Adrenal gland (tissue), 12 donors: Measurements from ENCODE around the gene HHAT. TPM values are rescaled to one million over a fixed set of nuclear protein-coding genes. Genes with fewer than 3 reads are reported as not detected.

ENCODE experiments used
- DNase-seq, 7 donors: peaks; one replicate each; pipeline ENCODE4 v3.0.0-alpha.2; 2019 to 2020
- H3K27ac ChIP-seq, 5 donors: fragments of 200-600 bp; sonication (generic) in 4 of 5; 1 replicate in 3 of 5; 2 replicates in 2 of 5; pipeline versions ENCODE4 v1.5.1 to v1.8.0; 2016 to 2020; ENCODE audit warnings: mild to moderate bottlenecking in 1 of 5
- H3K27me3 ChIP-seq: fragments of 200-600 bp; 2 replicates; pipeline ENCODE4 v1.8.0; 2021
- H3K36me3 ChIP-seq, 2 donors: fragments of 200-600 bp; replicated peaks in 1 of 2; 1 replicate in 1 of 2; 2 replicates in 1 of 2; pipeline versions ENCODE4 v1.5.1 to v1.8.0; 2018 to 2022
- H3K4me1 ChIP-seq, 2 donors: fragments of 200-600 bp; replicated peaks in 1 of 2; 1 replicate in 1 of 2; 2 replicates in 1 of 2; pipeline versions ENCODE4 v1.5.1 to v1.8.0; 2018 to 2021
- H3K4me3 ChIP-seq, 4 donors: fragments of 200-600 bp; sonication (generic) in 3 of 4; one replicate each; pipeline ENCODE4 v1.5.1; 2016 to 2018
- H3K9me3 ChIP-seq, 3 donors: fragments of 200-600 bp; sonication (generic) in 1 of 3; replicated peaks in 1 of 3; 1 replicate in 2 of 3; 2 replicates in 1 of 3; pipeline versions ENCODE4 v1.5.1 to v1.8.0; 2016 to 2021
- CTCF ChIP-seq, 6 experiments: fragments of 450-650 bp in 4 of 6; fragments of 200-600 bp in 2 of 6; sonication (generic) in 1 of 6; IDR thresholded peaks; 1 replicate in 5 of 6; 2 replicates in 1 of 6; pipeline versions ENCODE4 v1.5.1 to v1.8.0; 2016 to 2021; ENCODE audit warnings: antibody characterized with exemption in 6 of 6, mild to moderate bottlenecking in 2 of 6, moderate library complexity in 1 of 6
- POLR2A ChIP-seq, 2 donors: fragments of 450-650 bp; IDR thresholded peaks; one replicate each; pipeline ENCODE4 v1.6.1; 2017; ENCODE audit warnings: antibody characterized with exemption in 2 of 2, mild to moderate bottlenecking in 2 of 2, moderate library complexity in 1 of 2
- WGBS, 4 donors: extraction: QIAGEN DNeasy Blood & Tissue Kit in 2 of 4; methylation state at CpG; one replicate each; pipeline versions ENCODE4 v1.1.5 to v1.1.7; 2013 to 2017; 5-methylcytosine and 5-hydroxymethylcytosine counted together
- intact Hi-C, 2 donors: fragments of 100-400 bp; cut with DNase I; formaldehyde crosslinking; loops; one replicate each; pipeline versions ENCODE4 v1.14.1 to v1.15.0; 2022 to 2023
- polyA plus RNA-seq, 3 donors: library from polyadenylated mRNA; stranded (reverse); fragments of 200-250 nt in 2 of 3; fragments of 350-450 nt in 1 of 3; fragmentation: Illumina TruSeq in 1 of 3; extraction: RNeasy Lipid Tissue Mini Kit (QIAGEN cat#74804) in 1 of 3; gene quantifications; one replicate each; pipeline ENCODE4 v1.2.3, GENCODE V29; 2013 to 2014
- total RNA-seq, 9 donors: library from RNA; depleted of rRNA in 4 of 9; stranded (reverse); fragments of >200 nt in 4 of 9; fragments of 120-200 nt in 1 of 9; fragmentation: NEBNext Ultra II Directional in 1 of 9; extraction: Animal tissue kit (Norgen Biotek cat#: 25700) in 1 of 9; gene quantifications; one replicate each; pipeline versions ENCODE4 v1.1.0 to v1.2.4, GENCODE V29; 2013 to 2023
- donor health status: healthy with polysubstance abuse.
- donor health status: Bipolar disorder and iron deficiency.
- donor health status: DM: yes; HTN: yes; CAD: no.
- donor health status: DM: no; HTN: no; CAD: no.
- donor health status: DM: no; HTN: no; CAD: no.
- donor health status: DM: yes; HTN: yes; CAD: no.

Gene HHAT
- total and polyA plus RNA-seq, 12 donors: 3.1 to 26.7 (median 12.3) TPM

- Histone ChIP-seq H3K4me1 (peaks cover 6 to 10% of the 10 kb centered on the region in 2 donors), H3K9me3 (no peaks in the 10 kb centered on the region), H3K4me3 (no peak overlapping the region), H3K27me3 (no peaks in the 10 kb centered on the region), H3K36me3 (no peaks in the 10 kb centered on the region), H3K27ac (no peak overlapping the region)
- no peak for TF ChIP-seq CTCF (IDR thresholded peaks at IDR 0.05)
- DNase-seq: no peak
- WGBS, 4 donors: 97 to 100% (median 100%) methylated on average over 2 of the region's 2 CpGs
- intact Hi-C loops: no loop called here
These were observed 38.9 kb downstream of the HHAT start for GRCh38 chr1:210367566-210367965.

- Histone ChIP-seq H3K4me3 (no peak overlapping the region), H3K27me3 (no peaks in the 10 kb centered on the region), H3K4me1 (peaks cover 0 to 14% of the 10 kb centered on the region in 2 donors), H3K27ac (no peak overlapping the region), H3K36me3 (no peaks in the 10 kb centered on the region), H3K9me3 (no peaks in the 10 kb centered on the region)
- DNase-seq: no peak
- WGBS, 4 donors: 72 to 84% (median 76%) methylated on average over 4 of the region's 4 CpGs
- TF ChIP-seq CTCF (IDR thresholded peaks at IDR 0.05): no peak
- intact Hi-C loops: no loop called here
These were observed 40.7 kb downstream of the HHAT start for GRCh38 chr1:210369425-210369824.

GRCh38 chr1:210371916-210372315 lies 43.2 kb downstream of the HHAT start:
- H3K27ac ChIP-seq: no peak overlapping the region
- H3K27me3 ChIP-seq: no peaks in the 10 kb centered on the region
- no peaks in the 10 kb centered on the region for H3K9me3 ChIP-seq
- no peak overlapping the region for H3K4me3 ChIP-seq
- H3K36me3 ChIP-seq: no peaks in the 10 kb centered on the region
- DNase-seq: no peak
- H3K4me1 ChIP-seq: peaks cover 0 to 20% of the 10 kb centered on the region in 2 donors
- WGBS, 4 donors: 82 to 90% (median 84%) methylated on average over 2 of the region's 2 CpGs
- TF ChIP-seq CTCF (IDR thresholded peaks at IDR 0.05) (no peak), POLR2A (IDR thresholded peaks at IDR 0.05) (no peak)
- intact Hi-C loops: no loop called here

GRCh38 chr1:210372491-210372890 lies 43.8 kb downstream of the HHAT start:
- H3K4me1 ChIP-seq: peaks cover 4 to 26% of the 10 kb centered on the region in 2 donors
- H3K27ac ChIP-seq: no peak overlapping the region
- H3K27me3 ChIP-seq: no peaks in the 10 kb centered on the region
- no peaks in the 10 kb centered on the region for H3K9me3 ChIP-seq
- intact Hi-C loops: no loop called here
- no peak overlapping the region for H3K4me3 ChIP-seq
- DNase-seq: no peak
- TF ChIP-seq POLR2A (IDR thresholded peaks at IDR 0.05) (no peak), CTCF (IDR thresholded peaks at IDR 0.05) (no peak)
- no peaks in the 10 kb centered on the region for H3K36me3 ChIP-seq
- 96 to 100% (median 98%) methylated on average over 2 of the region's 2 CpGs for WGBS, 4 donors
